ENCODE measurements around the gene AFTPH. TPM values are rescaled to one million over a fixed set of nuclear protein-coding genes. Genes with fewer than 3 reads are reported as not detected.
A peak's percentile ranks its signal among the peaks of the same experiment; 100 is the strongest.
"Not testable (repeated sequence)": the region's sequence is repeated elsewhere in the genome, so short reads cannot be mapped to it uniquely, and the experiment has no call there.

The AFTPH gene
- total RNA-seq, 1 donor from 2014 or later: 13.1 TPM

- H3K27ac Mint-ChIP-seq (ENCODE audit: unreplicated experiment): peak overlapping the region; percentile 13
These were observed 1.1 kb downstream of the AFTPH start for GRCh38 chr2:64525317-64525613.

GRCh38 chr2:64526034-64526433, 1.9 kb downstream of the AFTPH start:
- Mint-ChIP-seq H3K9me3 (ENCODE audit: unreplicated experiment) (no peaks in the 10 kb centered on the region), H3K27me3 (ENCODE audit: unreplicated experiment) (peaks cover 5% of the 10 kb centered on the region), H3K36me3 (ENCODE audit: low read depth, unreplicated experiment) (peaks cover 5% of the 10 kb centered on the region), H3K4me3 (ENCODE audit: unreplicated experiment) (peak overlapping the region; percentile 79), H3K27ac (ENCODE audit: unreplicated experiment) (no peak overlapping the region), H3K4me1 (ENCODE audit: unreplicated experiment) (peaks cover 20% of the 10 kb centered on the region)
- no peak for TF ChIP-seq CTCF (IDR thresholded peaks at IDR 0.05; ENCODE audit: unreplicated experiment)
- DNase-seq (ENCODE audit: low spot score): no peak

More at GRCh38 chr2:64525317-64525613, 1.1 kb downstream of the AFTPH start:
- no peak for TF ChIP-seq CTCF (IDR thresholded peaks at IDR 0.05; ENCODE audit: unreplicated experiment)
- Mint-ChIP-seq H3K4me3 (ENCODE audit: unreplicated experiment) (peak overlapping the region; percentile 98), H3K4me1 (ENCODE audit: unreplicated experiment) (peaks cover 20% of the 10 kb centered on the region), H3K27me3 (ENCODE audit: unreplicated experiment) (peaks cover 6% of the 10 kb centered on the region), H3K9me3 (ENCODE audit: unreplicated experiment) (no peaks in the 10 kb centered on the region), H3K36me3 (ENCODE audit: low read depth, unreplicated experiment) (peaks cover 5% of the 10 kb centered on the region)
- no peak for DNase-seq (ENCODE audit: low spot score)

GRCh38 chr2:64530946-64531345, 6.8 kb downstream of the AFTPH start:
- not testable (repeated sequence) for H3K27me3 Mint-ChIP-seq (ENCODE audit: unreplicated experiment); H3K4me3 Mint-ChIP-seq (ENCODE audit: unreplicated experiment); H3K27ac Mint-ChIP-seq (ENCODE audit: unreplicated experiment); H3K9me3 Mint-ChIP-seq (ENCODE audit: unreplicated experiment); H3K36me3 Mint-ChIP-seq (ENCODE audit: low read depth, unreplicated experiment); DNase-seq (ENCODE audit: low spot score); H3K4me1 Mint-ChIP-seq (ENCODE audit: unreplicated experiment)

GRCh38 chr2:64532030-64532429, 7.9 kb downstream of the AFTPH start:
- no peak overlapping the region for H3K27ac Mint-ChIP-seq (ENCODE audit: unreplicated experiment)
- no peaks in the 10 kb centered on the region for H3K9me3 Mint-ChIP-seq (ENCODE audit: unreplicated experiment)
- no peaks in the 10 kb centered on the region for H3K36me3 Mint-ChIP-seq (ENCODE audit: low read depth, unreplicated experiment)
- peaks cover 1% of the 10 kb centered on the region for H3K27me3 Mint-ChIP-seq (ENCODE audit: unreplicated experiment)
- H3K4me1 Mint-ChIP-seq (ENCODE audit: unreplicated experiment): no peaks in the 10 kb centered on the region
- H3K4me3 Mint-ChIP-seq (ENCODE audit: unreplicated experiment): no peak overlapping the region
- no peak for DNase-seq (ENCODE audit: low spot score)
- no peak for TF ChIP-seq CTCF (IDR thresholded peaks at IDR 0.05; ENCODE audit: unreplicated experiment)

- no peaks in the 10 kb centered on the region for H3K9me3 Mint-ChIP-seq (ENCODE audit: unreplicated experiment)
- no peaks in the 10 kb centered on the region for H3K27me3 Mint-ChIP-seq (ENCODE audit: unreplicated experiment)
- H3K4me1 Mint-ChIP-seq (ENCODE audit: unreplicated experiment): no peaks in the 10 kb centered on the region
These were observed 9.8 kb downstream of the AFTPH start for GRCh38 chr2:64533882-64534281.

More at GRCh38 chr2:64533882-64534281, 9.8 kb downstream of the AFTPH start:
- Mint-ChIP-seq H3K36me3 (ENCODE audit: low read depth, unreplicated experiment) (no peaks in the 10 kb centered on the region), H3K27ac (ENCODE audit: unreplicated experiment) (no peak overlapping the region), H3K4me3 (ENCODE audit: unreplicated experiment) (no peak overlapping the region)
- no peak for DNase-seq (ENCODE audit: low spot score)
- TF ChIP-seq CTCF (IDR thresholded peaks at IDR 0.05; ENCODE audit: unreplicated experiment): no peak
